GM19452 (cell line): ENCODE measurements around the gene NYAP1.
"Not testable (repeated sequence)": the region's sequence is repeated elsewhere in the genome, so short reads cannot be mapped to it uniquely, and the experiment has no call there.

ENCODE experiments used
- ATAC-seq: cut with Tn5 transposase; IDR thresholded peaks from one replicate; pipeline ENCODE4 v1.9.1; 2021; ENCODE audit not compliant: unreplicated experiment

Gene NYAP1

DNA sequence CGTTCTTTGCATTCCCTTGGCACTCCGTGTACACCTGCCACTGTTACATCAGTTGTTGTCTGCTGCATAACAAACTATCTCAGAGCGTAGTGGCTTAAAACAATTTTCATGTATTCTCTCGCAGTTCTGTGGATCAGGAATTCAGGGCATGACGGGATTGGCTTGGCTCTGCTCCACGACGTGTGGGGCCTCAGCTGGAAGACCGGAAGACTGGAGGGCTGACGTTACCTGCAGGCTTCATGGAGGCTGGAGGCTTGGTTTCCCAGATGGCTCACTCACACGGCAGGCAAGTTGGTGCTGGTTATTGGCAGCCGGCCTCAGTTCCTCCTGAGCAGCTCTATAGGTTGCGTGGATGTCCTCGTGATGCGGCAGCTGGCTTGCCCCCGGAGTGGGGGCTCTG is 25.5 kb downstream of the NYAP1 start:
- no peak for ATAC-seq

DNA sequence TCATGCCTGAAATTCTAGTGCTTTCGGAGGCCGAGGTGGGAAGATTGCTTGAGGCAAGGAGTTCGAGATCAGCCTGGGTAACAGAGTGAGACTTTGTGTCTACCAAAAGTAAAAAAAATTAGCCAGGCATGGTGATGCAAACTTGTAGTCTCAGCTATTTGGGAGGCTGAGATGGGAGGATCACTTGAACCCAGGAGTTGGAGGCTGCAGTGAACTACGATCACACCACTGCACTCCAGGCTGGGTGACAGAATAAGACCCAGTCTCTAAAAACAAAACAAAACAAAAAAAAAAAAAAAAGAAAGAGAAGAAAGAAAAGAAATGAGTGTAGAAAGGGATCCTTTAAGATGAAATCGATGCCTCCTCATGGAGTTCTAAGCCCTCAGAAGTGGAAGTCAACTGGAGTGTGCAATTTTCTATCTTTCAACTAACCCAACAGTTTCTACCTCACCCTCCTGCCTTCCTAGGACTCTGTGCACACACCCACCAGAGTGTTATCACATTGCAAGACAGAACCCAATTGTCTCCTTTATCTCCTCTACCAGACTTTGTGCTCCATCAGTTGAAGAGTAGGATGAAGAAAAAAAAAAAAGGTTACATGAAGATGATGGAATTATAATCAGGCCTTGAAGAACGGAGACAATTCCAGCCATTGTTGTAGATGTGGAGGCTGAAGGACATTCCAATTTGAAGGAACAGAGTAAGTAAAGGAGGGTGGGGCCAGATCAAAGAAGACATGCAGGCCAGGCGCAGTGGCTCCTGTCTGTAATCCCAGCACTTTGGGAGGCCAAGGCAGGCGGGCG is 26.9 kb downstream of the NYAP1 start:
- ATAC-seq, result no peak

DNA sequence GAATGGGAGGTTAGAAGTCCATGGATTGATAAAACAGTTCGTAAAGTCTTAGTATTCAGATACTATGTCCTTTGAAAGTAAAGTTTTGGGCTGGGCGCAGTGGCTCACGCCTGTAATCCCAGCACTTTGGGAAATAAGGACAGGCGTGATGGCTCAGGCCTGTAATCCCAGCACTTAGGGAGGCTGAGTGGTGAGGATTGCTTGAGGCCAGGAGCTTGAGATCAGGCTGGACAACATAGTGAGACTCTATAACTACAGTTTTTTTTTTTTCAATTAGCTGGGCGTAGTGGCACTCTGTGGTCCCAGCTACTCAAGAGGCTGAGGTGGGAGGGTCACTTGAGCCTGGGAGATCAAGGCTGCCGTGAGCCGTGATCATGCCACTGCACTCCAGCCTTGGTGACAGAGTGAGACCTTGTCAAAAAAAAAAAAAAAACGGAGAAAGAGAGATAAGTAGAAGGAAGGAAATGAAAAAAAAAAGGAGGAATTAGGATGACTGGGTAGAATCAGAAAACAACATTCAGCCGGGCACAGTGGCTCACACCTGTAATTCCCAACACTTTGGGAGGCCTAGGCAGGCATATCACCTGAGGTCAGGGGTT is 29.6 kb downstream of the NYAP1 start:
- ATAC-seq, result no peak

DNA sequence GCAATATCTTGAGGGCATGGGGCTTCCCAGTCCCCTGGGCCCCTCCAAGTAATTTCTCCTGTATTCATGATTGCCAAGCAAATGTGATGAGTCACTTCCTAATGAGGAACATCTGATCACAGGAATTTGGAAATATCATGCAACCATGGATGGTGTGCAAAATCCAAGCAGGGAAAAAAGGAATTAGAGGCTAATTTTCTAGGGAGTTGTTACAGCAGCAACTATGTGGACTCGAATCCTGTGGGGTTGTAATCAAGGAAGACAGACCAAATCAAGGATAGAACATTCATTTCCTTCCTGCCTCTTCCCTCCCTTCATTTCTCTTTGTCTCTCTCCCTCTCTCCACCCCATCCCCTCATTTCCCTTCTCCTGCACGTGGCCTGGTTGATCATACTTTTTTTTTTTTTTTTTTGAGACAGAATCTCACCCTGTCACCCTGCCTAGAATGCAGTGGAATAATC is 31.4 kb downstream of the NYAP1 start:
- ATAC-seq, result no peak

DNA sequence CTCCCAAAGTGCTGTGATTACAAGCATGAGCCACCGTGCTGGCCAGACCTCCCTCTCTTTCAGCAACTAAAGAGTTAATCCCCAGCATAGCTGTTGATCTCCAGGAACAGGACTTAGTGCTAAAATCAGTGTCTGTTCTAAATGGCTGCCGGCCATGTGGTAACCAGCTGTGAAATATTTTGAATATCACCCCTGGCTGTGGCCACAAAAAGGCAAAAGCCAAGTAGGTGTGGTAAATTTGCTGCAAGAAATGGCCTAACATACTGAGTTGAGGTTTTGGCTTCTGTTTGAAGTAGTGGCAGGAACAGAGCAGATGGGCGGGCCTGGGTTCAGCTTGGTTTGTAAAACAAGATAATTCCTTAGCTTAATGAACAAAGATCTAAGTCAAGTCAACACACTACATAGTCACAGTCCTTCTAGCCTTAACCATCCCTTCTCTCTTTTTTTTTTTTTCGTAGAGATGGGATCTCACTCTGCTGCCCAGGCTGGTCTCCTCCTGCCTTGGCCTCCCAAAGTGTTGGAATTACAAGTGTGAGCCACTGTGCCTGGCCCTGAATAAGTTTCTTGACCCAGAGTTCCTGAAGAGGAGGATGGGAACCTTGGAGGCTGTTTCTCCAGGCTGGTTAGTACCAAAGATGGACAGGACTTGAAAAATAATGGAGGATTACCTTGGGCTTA is 32.5 kb downstream of the NYAP1 start:
- peak; percentile 46 for ATAC-seq

DNA sequence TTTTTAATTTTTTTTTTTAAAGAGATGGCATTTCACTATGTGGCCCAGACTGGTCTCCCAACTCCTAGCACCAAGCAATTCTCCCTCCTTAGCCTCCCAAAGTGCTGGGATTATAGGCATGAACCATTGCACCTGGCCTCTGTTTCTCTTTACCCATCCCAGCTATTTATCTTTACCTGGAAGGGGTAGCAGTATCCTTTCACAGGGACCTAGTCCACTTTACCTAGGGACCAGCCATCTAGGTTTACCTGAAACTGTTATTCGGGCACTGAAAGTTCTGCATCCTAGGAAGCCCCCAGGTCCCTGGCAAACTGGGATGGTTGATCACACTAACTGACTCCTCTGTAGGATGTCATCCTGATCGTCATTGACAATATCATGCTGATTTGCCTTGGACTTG is 33.6 kb downstream of the NYAP1 start:
- ATAC-seq, result no peak

DNA sequence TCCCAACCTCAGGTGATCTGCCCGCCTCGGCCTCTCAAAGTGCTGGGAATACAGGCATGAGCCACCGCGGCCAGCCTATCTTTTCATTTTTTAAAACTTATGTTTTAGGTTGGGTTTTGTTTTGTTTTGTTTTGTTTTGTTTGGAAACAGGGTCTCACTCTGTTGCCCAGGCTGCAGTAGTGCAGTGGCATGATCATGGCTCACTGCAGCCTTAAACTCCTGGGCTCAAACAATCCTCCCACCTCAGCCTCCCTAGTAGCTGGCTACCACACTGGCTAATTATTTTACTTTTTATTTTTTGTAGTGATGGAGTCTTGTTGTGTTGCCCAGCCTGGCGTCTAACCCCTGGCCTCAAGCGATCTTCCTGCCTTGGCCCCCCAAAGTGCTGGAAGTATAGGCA is 35.9 kb downstream of the NYAP1 start:
- ATAC-seq, result no peak

DNA sequence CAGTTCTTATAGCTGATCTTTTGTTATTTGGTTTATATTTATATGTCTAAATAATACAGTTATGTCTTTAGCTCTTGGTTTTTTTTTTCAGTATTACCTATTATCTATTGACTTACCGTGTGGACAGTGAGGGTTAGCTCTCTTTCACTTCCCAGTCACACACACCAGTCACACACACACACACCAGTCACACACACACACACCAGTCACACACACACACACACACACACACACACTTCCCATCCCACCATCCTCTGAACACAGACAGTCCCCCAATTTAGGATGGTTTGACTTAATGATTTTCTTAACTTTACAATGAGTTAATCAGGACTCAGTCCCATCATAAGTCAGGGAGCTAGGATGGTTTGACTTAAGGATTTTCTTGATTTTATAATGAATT is 36.4 kb downstream of the NYAP1 start:
- ATAC-seq, result no peak

DNA sequence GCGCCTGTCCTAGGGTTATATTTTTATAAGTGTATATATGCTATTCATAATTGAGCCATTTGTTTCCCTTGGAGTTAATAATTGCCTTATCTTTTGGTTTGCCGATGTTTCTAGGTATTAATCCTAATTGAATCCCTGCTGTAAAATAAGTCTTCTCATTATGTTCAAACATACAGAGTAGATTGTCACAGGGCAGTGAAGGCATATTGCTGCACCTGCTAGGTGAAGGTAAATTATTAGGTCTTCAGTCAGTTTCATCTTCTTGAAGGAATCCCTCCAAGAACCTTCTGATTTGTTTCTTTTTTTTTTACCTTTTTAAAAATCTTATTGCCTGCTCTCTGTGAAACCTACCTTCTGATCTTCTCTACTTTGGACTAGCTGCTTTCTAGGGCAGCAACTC is 37.3 kb downstream of the NYAP1 start:
- ATAC-seq, result no peak

DNA sequence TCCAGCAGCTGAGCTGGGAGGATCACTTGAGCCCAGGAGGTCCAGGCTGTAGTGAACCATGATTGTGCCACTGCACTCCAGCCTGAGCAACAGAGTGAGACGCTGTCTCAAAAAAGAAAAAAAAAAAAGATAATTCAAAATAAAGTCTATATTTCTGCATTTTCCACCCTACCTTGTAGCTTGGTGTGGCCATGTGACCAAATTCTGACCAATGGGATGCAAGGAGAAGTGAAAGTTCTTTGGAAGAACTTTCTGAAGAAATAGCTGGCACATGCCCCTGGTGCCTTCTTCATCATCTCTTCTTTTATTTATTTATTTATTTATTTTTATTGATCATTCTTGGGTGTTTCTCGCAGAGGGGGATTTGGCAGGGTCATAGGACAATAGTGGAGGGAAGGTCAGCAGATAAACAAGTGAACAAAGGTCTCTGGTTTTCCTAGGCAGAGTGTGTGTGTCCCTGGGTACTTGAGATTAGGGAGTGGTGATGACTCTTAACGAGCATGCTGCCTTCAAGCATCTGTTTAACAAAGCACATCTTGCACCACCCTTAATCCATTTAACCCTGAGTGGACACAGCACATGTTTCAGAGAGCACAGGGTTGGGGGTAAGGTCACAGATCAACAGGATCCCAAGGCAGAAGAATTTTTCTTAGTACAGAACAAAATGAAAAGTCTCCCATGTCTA is 38.3 kb downstream of the NYAP1 start:
- ATAC-seq, result not testable (repeated sequence)

DNA sequence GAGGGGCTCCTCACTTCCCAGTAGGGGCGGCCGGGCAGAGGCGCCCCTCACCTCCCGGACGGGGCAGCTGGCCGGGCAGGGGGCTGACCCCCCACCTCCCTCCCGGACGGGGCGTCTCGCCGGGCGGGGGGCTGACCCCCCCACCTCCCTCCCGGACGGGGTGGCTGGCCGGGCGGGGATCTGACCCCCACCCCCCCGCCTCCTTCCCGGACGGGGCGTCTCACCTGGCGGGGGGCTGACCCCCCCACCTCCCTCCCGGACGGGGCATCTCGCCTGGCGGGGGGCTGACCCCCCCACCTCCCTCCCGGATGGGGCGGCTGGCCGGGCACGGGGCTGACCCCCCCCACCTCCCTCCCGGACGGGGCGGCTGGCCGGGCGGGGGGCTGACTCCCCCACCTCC is 39.5 kb downstream of the NYAP1 start:
- not testable (repeated sequence) for ATAC-seq

DNA sequence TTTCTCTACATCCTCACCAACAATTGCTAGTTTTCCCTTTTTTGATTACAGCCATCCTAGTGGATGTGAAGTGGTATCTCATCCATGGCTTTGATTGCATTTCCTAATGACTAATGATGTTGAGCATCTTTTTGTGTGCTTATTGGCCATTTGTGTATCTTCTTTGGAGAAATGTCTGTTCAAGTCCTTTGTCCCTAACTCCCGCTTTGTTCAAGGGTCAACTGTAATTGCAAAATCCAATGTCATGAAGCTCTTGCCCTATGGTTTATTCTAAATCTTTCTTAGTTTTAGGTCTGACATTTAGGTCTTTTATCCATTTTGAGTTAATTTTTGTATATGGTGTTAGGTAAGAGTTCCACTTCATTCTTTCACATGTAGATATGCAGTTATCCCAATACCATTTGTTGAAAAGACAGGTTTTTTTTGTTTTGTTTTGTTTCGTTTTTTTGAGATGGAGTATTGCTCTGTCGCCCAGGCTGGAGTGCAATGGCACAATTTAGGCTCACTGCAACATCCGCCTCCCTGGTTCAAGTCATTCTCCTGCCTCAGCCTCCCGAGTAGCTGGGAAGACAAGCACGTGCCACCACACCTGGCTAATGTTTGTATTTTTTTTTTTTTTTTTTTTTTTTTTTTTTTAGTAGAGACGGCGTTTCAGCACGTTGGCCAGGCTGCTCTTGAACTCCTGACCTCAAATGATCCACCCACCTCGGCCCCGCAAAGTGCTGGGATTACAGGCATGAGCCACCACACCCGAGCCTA is 44.6 kb downstream of the NYAP1 start:
- not testable (repeated sequence) for ATAC-seq

DNA sequence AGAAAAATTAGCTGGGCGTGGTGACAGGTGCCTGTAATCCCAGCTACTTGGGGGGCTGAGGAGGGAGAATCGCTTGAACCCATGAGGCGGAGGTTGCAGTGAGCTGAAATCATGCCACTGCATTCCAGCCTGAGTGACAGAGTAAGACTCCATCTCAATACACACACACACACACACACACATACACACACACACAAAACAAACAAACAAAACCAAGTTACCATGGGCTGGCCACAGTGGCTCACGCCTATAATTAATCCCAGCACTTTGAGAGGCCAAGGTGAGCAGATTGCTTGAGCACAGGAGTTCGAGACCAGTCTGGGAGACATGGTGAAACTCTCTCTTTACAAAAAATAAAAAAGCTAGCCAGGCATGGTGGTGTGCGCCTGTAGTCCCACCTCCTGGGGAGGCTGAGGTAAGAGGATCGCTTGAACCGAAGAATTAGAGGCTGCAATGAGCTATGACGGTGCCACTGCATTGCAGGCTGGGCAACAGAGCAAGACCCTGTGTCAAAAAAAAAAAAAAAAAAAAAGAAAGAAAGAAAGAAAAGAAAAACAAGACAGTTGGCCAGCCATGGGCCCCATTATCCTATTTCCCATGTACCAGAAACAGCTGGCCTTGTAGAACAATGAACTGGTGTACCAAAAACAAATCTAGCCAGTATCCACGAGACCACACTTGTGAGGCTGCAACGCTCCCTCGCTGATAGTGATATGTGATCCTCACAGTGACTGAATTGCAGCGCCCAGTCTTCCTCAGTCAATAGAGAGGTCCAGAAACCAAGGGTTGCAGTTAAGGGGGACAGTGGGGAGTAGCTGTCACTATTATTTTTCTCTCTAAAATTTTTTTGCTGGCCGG is 48.7 kb downstream of the NYAP1 start:
- no peak for ATAC-seq

DNA sequence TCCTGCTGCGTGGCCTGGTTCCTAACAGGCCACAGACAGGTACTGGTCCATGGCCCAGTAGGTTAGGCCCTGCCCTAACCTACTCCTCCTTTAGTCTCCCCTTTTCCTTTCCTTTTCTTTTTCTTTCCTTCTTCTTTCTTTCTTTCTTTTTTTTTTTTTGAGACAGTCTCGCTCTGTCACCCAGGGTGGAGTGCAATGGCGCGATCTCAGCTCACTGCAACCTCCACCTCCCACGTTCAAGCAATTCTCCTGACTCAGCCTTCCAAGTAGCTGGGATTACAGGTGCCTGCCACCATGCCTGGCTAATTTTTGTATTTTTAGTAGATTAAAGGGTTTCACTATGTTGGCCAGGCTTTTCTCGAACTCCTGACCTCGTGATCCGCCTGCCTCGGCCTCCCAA is 52.3 kb downstream of the NYAP1 start:
- ATAC-seq, result not testable (repeated sequence)

DNA sequence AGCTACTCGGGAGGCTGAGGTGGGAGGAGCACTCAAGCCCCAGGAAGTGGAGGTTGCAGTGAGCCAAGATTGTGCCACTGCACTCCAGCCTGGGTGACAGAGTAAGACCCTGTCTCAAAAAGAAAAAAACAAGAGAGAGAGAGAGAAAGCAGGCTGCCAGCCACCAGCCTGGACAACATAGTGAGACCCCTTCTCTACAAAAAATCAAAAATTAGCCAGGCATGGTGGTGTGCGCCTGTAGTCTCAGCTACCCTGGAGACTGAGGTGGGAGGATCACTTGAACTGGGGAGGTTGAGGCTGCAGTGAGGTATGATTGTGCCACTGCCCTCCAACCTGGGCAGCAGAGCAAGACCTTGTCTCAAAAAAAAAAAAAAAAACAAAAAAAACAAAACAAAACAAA is 53.0 kb downstream of the NYAP1 start:
- ATAC-seq, result not testable (repeated sequence)

DNA sequence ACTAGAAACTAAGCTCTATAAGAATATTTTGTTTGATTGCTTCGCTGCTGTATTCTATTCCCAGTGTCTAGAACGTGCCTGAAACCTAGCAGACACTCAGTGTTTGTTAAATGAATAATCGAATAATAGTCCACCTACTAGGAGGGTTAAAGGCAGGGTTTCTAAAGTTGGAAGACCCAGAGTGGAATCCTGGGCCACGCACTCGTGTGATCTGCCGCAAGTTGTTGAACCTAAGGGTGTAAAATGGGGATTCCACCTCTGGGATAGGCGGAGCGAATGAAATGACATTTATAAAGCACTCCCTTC is 54.6 kb downstream of the NYAP1 start:
- no peak for ATAC-seq

DNA sequence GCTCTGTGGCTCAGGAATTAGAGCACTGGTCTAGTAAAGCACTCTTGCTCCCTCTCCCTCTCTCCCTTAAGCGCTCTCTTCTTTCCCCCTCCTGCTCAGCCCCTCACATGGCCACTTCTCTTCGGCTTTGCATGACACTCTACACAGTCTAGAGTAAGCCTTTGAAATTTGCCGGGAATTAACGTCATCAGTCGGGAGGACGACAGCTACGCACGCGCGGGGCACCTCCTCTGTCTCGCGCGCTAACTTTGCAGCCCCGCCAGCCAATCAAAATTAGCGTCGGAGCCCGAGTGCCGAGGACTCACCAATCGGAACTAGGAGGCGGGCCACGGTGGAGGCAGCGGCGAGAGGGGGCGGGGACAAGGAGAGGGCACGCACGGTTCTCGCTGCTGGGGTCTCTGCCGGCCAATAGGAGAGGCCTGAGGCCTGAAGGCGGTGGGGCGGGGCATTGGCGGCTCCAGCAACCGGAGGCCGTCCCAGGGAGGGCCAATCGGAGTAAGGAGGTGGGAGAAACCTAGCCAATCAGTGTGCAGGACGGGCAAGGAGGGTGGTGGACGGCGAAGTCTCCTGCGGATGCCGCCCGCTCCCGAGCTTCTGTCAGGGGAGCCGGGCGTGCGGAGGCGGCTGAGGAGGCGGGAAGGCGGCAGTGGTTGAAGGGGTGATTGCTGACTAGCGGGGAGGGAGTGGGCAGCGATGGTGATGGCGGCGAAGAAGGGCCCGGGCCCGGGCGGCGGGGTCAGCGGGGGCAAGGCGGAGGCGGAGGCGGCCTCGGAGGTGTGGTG is 55.1 kb downstream of the NYAP1 start, which contains the start of gene AGFG2:
Gene AGFG2 (plus strand): TSS at position 550 of the 782 bp plus-strand sequence. CDS start 144 bp downstream, at position 694.
- ATAC-seq, result peak; percentile 94

DNA sequence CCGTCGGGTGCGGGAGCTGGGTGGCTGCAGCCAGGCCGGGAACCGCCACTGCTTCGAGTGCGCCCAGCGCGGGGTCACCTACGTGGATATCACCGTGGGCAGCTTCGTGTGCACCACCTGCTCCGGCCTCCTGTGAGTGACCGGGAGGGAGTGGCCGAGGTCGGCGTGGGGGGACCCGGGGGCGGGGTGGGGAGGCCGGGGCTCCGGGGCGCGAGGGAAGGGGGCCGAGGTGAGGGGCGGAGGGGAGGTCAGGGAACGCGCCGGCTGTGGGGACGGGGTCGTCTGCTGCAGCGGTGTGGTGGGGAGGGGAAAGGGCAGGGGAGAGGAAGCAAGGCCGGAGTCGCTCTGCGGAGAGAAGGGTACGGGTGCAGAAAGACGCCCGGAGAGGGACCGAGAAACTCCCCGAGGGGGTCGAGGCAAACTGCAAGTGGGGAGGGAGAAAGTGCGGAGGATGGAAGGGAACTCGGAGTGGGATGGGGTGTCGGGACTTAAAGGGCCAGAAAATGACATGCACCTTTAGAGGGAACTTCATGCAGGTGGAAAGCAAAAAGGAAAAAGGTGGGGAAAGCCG is 55.8 kb downstream of the NYAP1 start:
- ATAC-seq, result no peak
